K562 (cell line): ENCODE data around the gene PMCH. TPM values are rescaled to one million over a fixed set of nuclear protein-coding genes. Genes with fewer than 3 reads are reported as not detected.

Experiments
- ATAC-seq: fragments of 200-7000 bp; cut with Tn5 transposase; 3 replicates; pipeline ENCODE4 v1.9.1; 2020; ENCODE audit warnings: moderate library complexity
- BruUV-seq: library from RNA; stranded (reverse); fragments of 400-500 nt; replicated peaks from 2 replicates; lab custom pipeline; 2021; lab: Mats Ljungman, UMichigan
- CTCF ChIA-PET: fragments of 300-600 bp; formaldehyde crosslinking; extraction: SDS; loops from one replicate; lab custom pipeline; 2021; ENCODE audit warnings: low intra/inter-chr PET ratio; lab: Yijun Ruan, JAX
- POLR2A ChIA-PET: fragments of 300-600, 350-650 bp; sonication (Branson Sonifier 250); formaldehyde crosslinking; extraction: SDS; loops from one replicate; lab custom pipeline; 2021; ENCODE audit warnings: antibody characterized with exemption, inconsistent platforms; lab: Yijun Ruan, JAX
- DNase-seq, 4 experiments: peaks; one replicate each; pipeline versions ENCODE4 v3.0.0 to v3.0.0-alpha.2; 2011 to 2018; ENCODE audit warnings: low spot score in 3 of 4, mixed read lengths in 3 of 4; ENCODE audit errors: extremely low read depth in 1 of 4
- FAIRE-seq: peaks from 2 replicates; lab custom pipeline; 2011; peaks lifted over from hg19 to GRCh38; lab: Jason Lieb, UNC
- H2AFZ ChIP-seq: 2 replicates; pipeline ENCODE4 v1.6.0; 2011; ENCODE audit warnings: low read depth, low read length, control low read depth, inconsistent platforms
- H3K27ac ChIP-seq: fragments of 200-600 bp; 3 replicates; pipeline ENCODE4 v1.8.0; 2011; ENCODE audit warnings: low read depth, mild to moderate bottlenecking, control low read depth, inconsistent platforms, low read length, moderate library complexity, mixed read lengths; ENCODE audit errors: extremely low read depth
- H3K27me3 ChIP-seq, 2 experiments: fragments of 300-600 bp in 1 of 2; 2 replicates in 1 of 2; 3 replicates in 1 of 2; pipeline versions ENCODE4 v1.6.0 to v1.8.0; 2011; ENCODE audit warnings: inconsistent platforms in 2 of 2, low read length in 2 of 2, mild to moderate bottlenecking in 1 of 2, mixed read lengths in 1 of 2, moderate library complexity in 1 of 2; ENCODE audit not compliant: control insufficient read depth in 2 of 2, insufficient read depth in 2 of 2
- H3K36me3 ChIP-seq: fragments of 300-600 bp; 3 replicates; pipeline ENCODE4 v1.8.0; 2011; ENCODE audit warnings: mild to moderate bottlenecking, low read length, inconsistent platforms; ENCODE audit not compliant: control insufficient read depth, insufficient read depth
- H3K4me1 ChIP-seq, 2 experiments: fragments of 200-600 bp in 1 of 2; replicated peaks in 1 of 2; 2 replicates in 1 of 2; 3 replicates in 1 of 2; pipeline versions ENCODE4 v1.5.1 to v1.8.0; 2011; ENCODE audit warnings: inconsistent platforms in 2 of 2, low read length in 2 of 2, mild to moderate bottlenecking in 1 of 2, mixed read lengths in 1 of 2, moderate library complexity in 1 of 2; ENCODE audit not compliant: control insufficient read depth in 2 of 2, insufficient read depth in 2 of 2
- H3K4me2 ChIP-seq: 2 replicates; pipeline ENCODE4 v1.6.1; 2011; ENCODE audit warnings: low read length, control low read depth, inconsistent platforms, mixed read lengths; ENCODE audit not compliant: insufficient read depth
- H3K4me3 ChIP-seq: fragments of 200-600 bp; sonication (generic), shearing (Covaris generic); 2 replicates; pipeline ENCODE4 v1.5.1; 2016; ENCODE audit warnings: control low read depth, inconsistent platforms
- H3K79me2 ChIP-seq: fragments of 200-600 bp; 3 replicates; pipeline ENCODE4 v1.8.0; 2011; ENCODE audit warnings: low read length, inconsistent platforms; ENCODE audit not compliant: control insufficient read depth, insufficient read depth
- H3K9ac ChIP-seq, 2 experiments: 2 replicates each; pipeline versions ENCODE4 v1.6.0 to v1.6.1; 2011; ENCODE audit warnings: low read depth in 2 of 2, low read length in 2 of 2, control low read depth in 1 of 2, inconsistent platforms in 1 of 2, mild to moderate bottlenecking in 1 of 2, mixed read lengths in 1 of 2; ENCODE audit not compliant: insufficient read depth in 1 of 2
- H3K9me1 ChIP-seq: one replicate; pipeline ENCODE4 v1.6.0; 2011; ENCODE audit warnings: inconsistent platforms, mild to moderate bottlenecking, low read length, moderate library complexity; ENCODE audit not compliant: control insufficient read depth, insufficient read depth
- H3K9me3 ChIP-seq: replicated peaks from 2 replicates; pipeline ENCODE4 v1.5.1; 2011; ENCODE audit warnings: low read depth, low read length, inconsistent platforms; ENCODE audit not compliant: control insufficient read depth, insufficient read depth
- H4K20me1 ChIP-seq: replicated peaks from 2 replicates; pipeline ENCODE4 v1.6.1; 2011; ENCODE audit warnings: low read length, inconsistent platforms, mixed read lengths; ENCODE audit not compliant: control insufficient read depth, insufficient read depth
- ARID1B ChIP-seq: fragments of 450-650 bp; IDR thresholded peaks from 2 replicates; pipeline ENCODE4 v1.6.1; 2016; ENCODE audit warnings: antibody characterized with exemption, mild to moderate bottlenecking, inconsistent platforms
- ATF3 ChIP-seq, 2 experiments: fragments of 450-650 bp in 1 of 2; sonication (generic) in 1 of 2; formaldehyde crosslinking in 1 of 2; IDR thresholded peaks in 1 of 2; conservative IDR thresholded peaks in 1 of 2; 2 replicates each; pipeline versions ENCODE4 v1.6.1 to v1.8.1; 2016 to 2023; ENCODE audit warnings: mild to moderate bottlenecking in 2 of 2, moderate library complexity in 2 of 2, inconsistent platforms in 1 of 2, missing genetic modification reagents in 1 of 2
- ATF7 ChIP-seq: fragments of 450-650 bp; IDR thresholded peaks from 2 replicates; pipeline ENCODE4 v1.7.1; 2014; ENCODE audit warnings: mild to moderate bottlenecking, moderate library complexity
- CEBPG ChIP-seq, 3 experiments: fragments of 200-800 bp in 1 of 3; sonication (Bioruptor generic) in 1 of 3; sonication (generic) in 1 of 3; formaldehyde crosslinking in 1 of 3; IDR thresholded peaks in 2 of 3; conservative IDR thresholded peaks in 1 of 3; 2 replicates each; pipeline versions ENCODE4 v1.6.1 to v1.8.0; 2016 to 2022; ENCODE audit warnings: missing compliant biosample characterization in 2 of 3, missing genetic modification characterization in 2 of 3, mild to moderate bottlenecking in 1 of 3, missing genetic modification reagents in 1 of 3
- E2F4 ChIP-seq: sonication (generic); formaldehyde crosslinking; IDR thresholded peaks from 2 replicates; pipeline ENCODE4 v1.8.0; 2022; ENCODE audit warnings: mild to moderate bottlenecking, low read depth, missing genetic modification reagents
- FOSL1 ChIP-seq: fragments of 200-800 bp; sonication (Bioruptor generic); conservative IDR thresholded peaks from 2 replicates; pipeline ENCODE4 v1.6.1; 2016; ENCODE audit warnings: missing genetic modification characterization, missing compliant biosample characterization
- FOXJ2 ChIP-seq: fragments of 200-800 bp; sonication (Bioruptor generic); IDR thresholded peaks from 2 replicates; pipeline ENCODE4 v1.6.1; 2016; ENCODE audit warnings: missing genetic modification characterization, missing compliant biosample characterization
- JUN ChIP-seq, 2 experiments: sonication (generic) in 1 of 2; formaldehyde crosslinking in 1 of 2; IDR thresholded peaks; 2 replicates each; pipeline versions ENCODE4 v1.6.1 to v1.8.0; 2012 to 2022; ENCODE audit warnings: borderline replicate concordance in 2 of 2, mild to moderate bottlenecking in 2 of 2, improper control_type of control experiment in 1 of 2, low read depth in 1 of 2, low read length in 1 of 2, missing genetic modification reagents in 1 of 2
- JUND ChIP-seq, 2 experiments: IDR thresholded peaks; 2 replicates in 1 of 2; 3 replicates in 1 of 2; pipeline ENCODE4 v1.6.1; 2011; ENCODE audit warnings: borderline replicate concordance in 2 of 2, low read depth in 2 of 2, low read length in 2 of 2, improper control_type of control experiment in 1 of 2, missing biosample characterization in 1 of 2, missing genetic modification characterization in 1 of 2, missing genetic modification reagents in 1 of 2
- PTBP1 ChIP-seq: fragments of 200-400 bp; formaldehyde crosslinking; IDR thresholded peaks from 2 replicates; pipeline ENCODE4 v1.6.1; 2017; ENCODE audit warnings: low read depth, low read length
- TRIM24 ChIP-seq, 2 experiments: fragments of 450-650 bp; IDR thresholded peaks; 2 replicates each; pipeline ENCODE4 v1.6.1; 2016
- WGBS: fragments of 100-300 bp; shearing (Covaris generic); methylation state at CpG from one replicate; pipeline ENCODE4 v1.1.6; 2016; ENCODE audit warnings: low coverage, mixed read lengths; ENCODE audit not compliant: insufficient coverage; ENCODE audit errors: missing lambda C conversion rate; 5-methylcytosine and 5-hydroxymethylcytosine counted together
- in situ Hi-C: fragments of 300-500 bp; cut with MboI; formaldehyde crosslinking; loops from 4 replicates; pipeline ENCODE4 v1.15.0; 2018; ENCODE audit warnings: inconsistent platforms, mixed read lengths
- intact Hi-C: fragments of 100-400 bp; cut with micrococcal nuclease; formaldehyde crosslinking; loops from 2 replicates; pipeline ENCODE4 v1.14.2; 2022
- polyA plus RNA-seq, 8 experiments: library from polyadenylated mRNA; depleted of rRNA in 4 of 8; stranded (reverse) in 5 of 8; unstranded in 3 of 8; fragments of >200 nt; fragmentation: Nextera tagmentation in 2 of 8; fragmentation: Illumina TruSeq in 1 of 8; extraction: Ambion mirVana in 2 of 8; extraction: Trizol in 1 of 8; gene quantifications; 2 replicates each; pipeline versions ENCODE4 v1.2.1 to v1.2.3, GENCODE V29; 2011 to 2014; ENCODE audit warnings: inconsistent platforms in 1 of 8, missing spikeins in 1 of 8
- total RNA-seq, 7 experiments: library from RNA; depleted of rRNA in 6 of 7; stranded (reverse); fragments of >200 nt in 6 of 7; fragmentation: Illumina TruSeq in 2 of 7; extraction: Trizol in 2 of 7; gene quantifications; 2 replicates each; pipeline versions ENCODE4 v1.2.1 to v1.2.3, GENCODE V29; 2011 to 2021; ENCODE audit warnings: low replicate concordance in 1 of 7

The PMCH gene
- total and polyA plus RNA-seq, 9 of the 15 experiments (the other 6 are each of a cell fraction or from before 2014, with no cell fraction given) = 0.10 to 0.20 TPM; not detected in 7

- CTCF ChIA-PET = interaction anchor here (0.7 kb wide), 1 partner anchor 277 kb away, joined by 3 read pairs; no protein-coding TSS in a partner anchor
- WGBS = 42% methylated on average over 5 of the region's 5 CpGs
These were observed 18.5 kb upstream of the PMCH start for GRCh38 chr12:102215992-102216691.

More at GRCh38 chr12:102215992-102216691, 18.5 kb upstream of the PMCH start:
- TF ChIP-seq JUND (IDR thresholded peaks at IDR 0.05; ENCODE audit: borderline replicate concordance, low read depth, low read length) (peak; percentile 72), JUND (tag; IDR thresholded peaks at IDR 0.05; ENCODE audit: borderline replicate concordance, low read depth, low read length) (peak; percentile 68; the same call in 1 of the 3 replicates), ATF7 (peak; percentile 74), CEBPG (CRISPR knock-in tag; IDR thresholded peaks at IDR 0.05) (no peak), CEBPG (tag; conservative IDR thresholded peaks at IDR 0.05 in 1 of 2, IDR thresholded peaks at IDR 0.05 in 1 of 2) (peak in 1 of 2 experiments; percentile 74; a peak in 2 of 4 replicates), E2F4 (CRISPR knock-in tag) (no peak), FOXJ2 (0 out of 2 replicates have a peak, but pooled peaks have one; percentile 38), TRIM24 (IDR thresholded peaks at IDR 0.05) (peak in 1 of 2 experiments; percentile 56; a peak in 1 of 4 replicates), PTBP1 (no peak), JUN (IDR thresholded peaks at IDR 0.05; ENCODE audit: borderline replicate concordance, low read depth, low read length) (peak; percentile 34; the same call in 1 of the 2 replicates), JUN (CRISPR knock-in tag; IDR thresholded peaks at IDR 0.05; ENCODE audit: borderline replicate concordance) (no peak), ARID1B (0 out of 2 replicates have a peak, but pooled peaks have one; percentile 17), FOSL1 (tag) (peak; percentile 67), ATF3 (IDR thresholded peaks at IDR 0.05) (peak; percentile 95), ATF3 (CRISPR knock-in tag; conservative IDR thresholded peaks at IDR 0.05) (no peak)
- H3K4me3 ChIP-seq = no peak overlapping the region
- no peaks in the 10 kb centered on the region for H3K27me3 ChIP-seq
- H3K36me3 ChIP-seq = no peaks in the 10 kb centered on the region
- H2AFZ ChIP-seq = no peak overlapping the region
- no TSS peak for BruUV-seq
- H3K9ac ChIP-seq = no peak overlapping the region
- no peaks in the 10 kb centered on the region for H3K9me1 ChIP-seq
- no peaks in the 10 kb centered on the region for H3K4me1 ChIP-seq
- H3K27ac ChIP-seq = no peak overlapping the region
- DNase-seq (peak in 1 of 4 experiments; percentile 16), FAIRE-seq (no peak), ATAC-seq (peak; percentile 36; the same call in 1 of the 3 replicates)
- no peaks in the 10 kb centered on the region for H3K79me2 ChIP-seq
- intact Hi-C loops (no loop called here), in situ Hi-C loops (no loop called here)
- H3K4me2 ChIP-seq = no peak overlapping the region
- H3K9me3 ChIP-seq = no peaks in the 10 kb centered on the region
- POLR2A ChIA-PET = interaction anchor here (0.9 to 1.2 kb wide), 2 partner anchors 11 to 17 kb away, joined by 4 read pairs; no protein-coding TSS in a partner anchor
- no peaks in the 10 kb centered on the region for H4K20me1 ChIP-seq
